Gastroesophageal sphincter (tissue), 4 donors: ENCODE results near the gene SFSWAP. TPM values are rescaled to one million over a fixed set of nuclear protein-coding genes. Genes with fewer than 3 reads are reported as not detected.
"Not testable (repeated sequence)": the region's sequence is repeated elsewhere in the genome, so short reads cannot be mapped to it uniquely, and the experiment has no call there.

Source experiments
- ATAC-seq: fragments of 150-250 bp; one replicate; pipeline ENCODE4 v1.9.1; 2016; ENCODE audit warnings: mild to moderate bottlenecking, moderate library complexity
- H3K27ac ChIP-seq, 4 donors: fragments of 200-600 bp; sonication (generic) in 3 of 4; 1 replicate in 3 of 4; 2 replicates in 1 of 4; pipeline ENCODE4 v1.5.1; 2016 to 2019
- H3K27me3 ChIP-seq: fragments of 200-600 bp; sonication (generic); one replicate; pipeline ENCODE4 v1.5.1; 2019
- H3K36me3 ChIP-seq, 2 donors: fragments of 200-600 bp; sonication (generic); one replicate each; pipeline ENCODE4 v1.5.1; 2019; ENCODE audit warnings: control low read depth in 1 of 2
- H3K4me1 ChIP-seq, 3 donors: fragments of 200-600 bp; sonication (generic); 1 replicate in 2 of 3; 2 replicates in 1 of 3; pipeline ENCODE4 v1.5.1; 2016 to 2019; ENCODE audit warnings: control low read depth in 2 of 3
- H3K4me3 ChIP-seq, 2 donors: fragments of 200-600 bp; sonication (generic); one replicate each; pipeline ENCODE4 v1.5.1; 2019; ENCODE audit warnings: mild to moderate bottlenecking in 1 of 2, moderate library complexity in 1 of 2
- H3K9me3 ChIP-seq, 3 donors: fragments of 200-600 bp; sonication (generic); one replicate each; pipeline ENCODE4 v1.5.1; 2017 to 2019; ENCODE audit warnings: control low read depth in 2 of 3
- CTCF ChIP-seq, 4 experiments: fragments of 200-600 bp in 2 of 4; fragments of 450-650 bp in 2 of 4; sonication (generic) in 1 of 4; IDR thresholded peaks; one replicate each; pipeline ENCODE4 v1.5.1; 2017 to 2019; ENCODE audit warnings: antibody characterized with exemption in 4 of 4, mild to moderate bottlenecking in 2 of 4, moderate library complexity in 2 of 4
- EP300 ChIP-seq: sonication (generic); formaldehyde crosslinking; IDR thresholded peaks from one replicate; pipeline ENCODE4 v1.6.1; 2017; ENCODE audit warnings: antibody characterized with exemption, mild to moderate bottlenecking
- POLR2A ChIP-seq, 2 donors: fragments of 450-650 bp; IDR thresholded peaks; one replicate each; pipeline ENCODE4 v1.6.1; 2017; ENCODE audit warnings: antibody characterized with exemption in 2 of 2, mild to moderate bottlenecking in 2 of 2, moderate library complexity in 1 of 2
- POLR2AphosphoS5 ChIP-seq: sonication (generic); formaldehyde crosslinking; IDR thresholded peaks from one replicate; pipeline ENCODE4 v1.6.1; 2017; ENCODE audit warnings: antibody characterized with exemption
- WGBS, 2 donors: methylation state at CpG; one replicate each; pipeline ENCODE4 v1.1.5; 2018; ENCODE audit warnings: low coverage in 1 of 2; 5-methylcytosine and 5-hydroxymethylcytosine counted together
- total RNA-seq, 4 donors: library from RNA; depleted of rRNA; stranded (reverse); fragments of >200 nt; gene quantifications; one replicate each; pipeline ENCODE4 v1.1.0, GENCODE V29; 2016

Gene SFSWAP
- total RNA-seq, 4 donors from 2014 or later, result 22.4 to 50.4 (median 32.5) TPM

DNA sequence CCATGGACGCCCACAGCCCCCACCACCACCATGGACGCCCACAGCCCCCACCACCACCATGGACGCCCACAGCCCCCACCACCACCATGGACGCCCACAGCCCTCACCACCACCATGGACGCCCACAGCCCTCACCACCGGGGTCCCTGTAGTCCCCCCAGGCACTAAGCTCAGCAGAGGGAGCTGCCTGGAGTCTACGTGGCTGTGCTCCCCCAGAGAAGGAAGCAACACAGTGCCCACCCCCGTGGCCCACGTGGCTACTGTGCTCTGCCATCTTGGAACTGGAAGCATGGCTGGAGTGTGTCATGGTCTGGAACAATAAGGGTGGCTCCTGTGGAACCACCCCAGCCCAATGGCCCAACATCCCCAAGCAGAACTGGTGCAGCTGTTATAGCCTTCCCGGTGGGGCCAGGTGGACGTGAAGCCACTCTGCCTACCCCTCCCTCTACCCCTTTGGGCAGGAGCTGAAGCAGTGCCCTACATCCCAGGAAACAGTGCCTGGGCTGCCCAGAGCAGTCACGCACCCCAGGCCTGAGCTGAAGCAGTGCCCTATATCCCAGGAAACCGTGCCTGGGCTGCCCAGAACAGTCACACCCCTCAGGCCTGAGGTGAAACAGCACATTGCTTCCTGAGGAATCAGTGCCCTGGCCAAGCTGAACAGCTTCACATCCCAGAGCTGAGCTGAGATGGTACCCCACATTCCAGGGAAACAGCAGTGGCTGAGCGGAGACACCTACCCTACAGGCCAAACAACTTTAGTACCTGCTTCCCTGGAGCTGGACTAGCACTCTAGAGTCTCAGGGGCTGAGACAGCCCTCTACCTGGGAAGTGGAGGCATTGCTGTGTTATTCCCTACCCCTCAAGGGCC is 9.0 kb upstream of the SFSWAP start:
- no CpG with 5 or more reads among the region's 14 CpGs for WGBS, 2 donors
- no peak for TF ChIP-seq POLR2AphosphoS5
- no peak for TF ChIP-seq CTCF (IDR thresholded peaks at IDR 0.05)
- TF ChIP-seq POLR2A (IDR thresholded peaks at IDR 0.05), result no peak
- TF ChIP-seq EP300, result no peak
- no peak for ATAC-seq
- Histone ChIP-seq H3K27ac (no peak overlapping the region), H3K27me3 (peaks cover 6% of the 10 kb centered on the region), H3K36me3 (no peaks in the 10 kb centered on the region), H3K9me3 (peaks cover 0 to 38% (median 0%) of the 10 kb centered on the region in 3 donors), H3K4me1 (no peaks in the 10 kb centered on the region), H3K4me3 (no peak overlapping the region)

- WGBS, 2 donors, result no CpG with 5 or more reads among the region's 3 CpGs
- Histone ChIP-seq H3K4me1 (no peaks in the 10 kb centered on the region), H3K36me3 (no peaks in the 10 kb centered on the region), H3K27me3 (peaks cover 4% of the 10 kb centered on the region), H3K4me3 (no peak overlapping the region), H3K27ac (no peak overlapping the region), H3K9me3 (peaks cover 0 to 38% (median 0%) of the 10 kb centered on the region in 3 donors)
- TF ChIP-seq POLR2AphosphoS5 (no peak), CTCF (IDR thresholded peaks at IDR 0.05) (no peak), EP300 (no peak), POLR2A (IDR thresholded peaks at IDR 0.05) (no peak)
- ATAC-seq, result no peak
Measured at GRCh38 chr12:131702573-131702877, 8.4 kb upstream of the SFSWAP start.

- Histone ChIP-seq H3K4me1 (no peaks in the 10 kb centered on the region), H3K4me3 (no peak overlapping the region), H3K27ac (no peak overlapping the region), H3K36me3 (no peaks in the 10 kb centered on the region), H3K27me3 (peaks cover 4% of the 10 kb centered on the region), H3K9me3 (peaks cover 0 to 38% (median 0%) of the 10 kb centered on the region in 3 donors)
- ATAC-seq, result no peak
- no peak for TF ChIP-seq POLR2AphosphoS5
Measured at GRCh38 chr12:131703161-131703560, 7.7 kb upstream of the SFSWAP start.

- TF ChIP-seq POLR2A (IDR thresholded peaks at IDR 0.05) (no peak), EP300 (no peak), CTCF (IDR thresholded peaks at IDR 0.05) (no peak), POLR2AphosphoS5 (no peak)
- H3K9me3 ChIP-seq, result peaks cover 0 to 38% (median 0%) of the 10 kb centered on the region in 3 donors
- H3K27ac ChIP-seq, result no peak overlapping the region
- no peaks in the 10 kb centered on the region for H3K4me1 ChIP-seq
- no peak for ATAC-seq
- no peaks in the 10 kb centered on the region for H3K36me3 ChIP-seq
- no peak overlapping the region for H3K4me3 ChIP-seq
- peaks cover 4% of the 10 kb centered on the region for H3K27me3 ChIP-seq
- 58 to 90% methylated on average over 2 of the region's 2 CpGs for WGBS, 2 donors
Measured at GRCh38 chr12:131704509-131704908, 6.4 kb upstream of the SFSWAP start.

DNA sequence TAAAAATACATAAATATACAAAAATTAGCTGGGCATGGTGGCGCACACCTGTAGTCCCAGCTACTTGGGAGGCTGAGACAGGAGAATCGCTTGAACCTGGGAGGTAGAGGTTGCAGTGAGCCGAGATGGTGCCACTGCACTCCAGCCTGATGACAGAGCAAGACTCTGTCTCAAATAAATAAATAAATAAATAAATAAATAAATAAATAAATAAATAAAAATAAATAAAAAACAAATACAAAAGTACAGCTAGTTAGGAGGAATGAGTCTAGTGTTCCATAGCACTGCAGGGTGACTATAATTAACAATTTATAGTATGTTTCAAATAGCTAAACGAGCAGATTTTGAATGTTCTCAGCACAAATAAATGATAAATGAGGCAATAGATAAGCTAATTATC is 4.2 kb upstream of the SFSWAP start:
- H3K4me3 ChIP-seq, H3K27me3 ChIP-seq, ATAC-seq, H3K36me3 ChIP-seq, H3K27ac ChIP-seq: not testable (repeated sequence)
- peaks cover 0 to 38% (median 0%) of the 10 kb centered on the region in 3 donors for H3K9me3 ChIP-seq
- peaks cover 0 to 13% (median 5%) of the 10 kb centered on the region in 3 donors for H3K4me1 ChIP-seq
- WGBS, 2 donors, result 89 to 94% methylated on average over 3 to 4 of the region's 4 CpGs

- ATAC-seq, result no peak
- H3K4me3 ChIP-seq, result no peak overlapping the region
- peaks cover 0 to 32% (median 13%) of the 10 kb centered on the region in 3 donors for H3K4me1 ChIP-seq
- WGBS, 2 donors, result 96 to 100% methylated on average over 1 to 3 of the region's 3 CpGs
- peaks cover 0 to 4% of the 10 kb centered on the region in 2 donors for H3K36me3 ChIP-seq
- H3K9me3 ChIP-seq, result peaks cover 0 to 19% (median 0%) of the 10 kb centered on the region in 3 donors
- no peaks in the 10 kb centered on the region for H3K27me3 ChIP-seq
- TF ChIP-seq CTCF (IDR thresholded peaks at IDR 0.05) (no peak), POLR2AphosphoS5 (no peak), EP300 (no peak), POLR2A (IDR thresholded peaks at IDR 0.05) (no peak)
- no peak overlapping the region for H3K27ac ChIP-seq
Measured at GRCh38 chr12:131709226-131709625, 1.7 kb upstream of the SFSWAP start.
